Loucy (cell line): Measurements from ENCODE around the gene KRTAP12-4.
"Not testable (repeated sequence)": the region's sequence is repeated elsewhere in the genome, so short reads cannot be mapped to it uniquely, and the experiment has no call there.

Source experiments
- H2AFZ ChIP-seq: fragments of 200-600 bp; sonication (generic); 2 replicates; pipeline ENCODE4 v1.6.0; 2016; ENCODE audit warnings: antibody characterized with exemption, mild to moderate bottlenecking, low read length, moderate library complexity
- H3F3A ChIP-seq: fragments of 200-600 bp; 2 replicates; pipeline ENCODE4 v1.6.0; 2016; ENCODE audit warnings: antibody characterized with exemption, low read depth, mild to moderate bottlenecking
- H3K27me3 ChIP-seq: fragments of 200-600 bp; sonication (generic); 2 replicates; pipeline ENCODE4 v1.6.1; 2014; ENCODE audit warnings: low read length, mild to moderate bottlenecking; ENCODE audit not compliant: insufficient read depth, poor library complexity, severe bottlenecking
- H3K36me3 ChIP-seq: fragments of 200-600 bp; sonication (generic); 2 replicates; pipeline ENCODE4 v1.6.1; 2016; ENCODE audit warnings: low read length; ENCODE audit not compliant: insufficient read depth
- H3K4me1 ChIP-seq: fragments of 200-600 bp; sonication (generic); 2 replicates; pipeline ENCODE4 v1.5.1; 2014; ENCODE audit warnings: low read length, mild to moderate bottlenecking; ENCODE audit not compliant: insufficient read depth, poor library complexity, severe bottlenecking
- H3K4me2 ChIP-seq: fragments of 200-600 bp; sonication (generic); 2 replicates; pipeline ENCODE4 v1.6.0; 2014; ENCODE audit warnings: antibody characterized with exemption, low read length, low read depth, mild to moderate bottlenecking; ENCODE audit not compliant: poor library complexity, severe bottlenecking
- H3K4me3 ChIP-seq: fragments of 200-600 bp; sonication (generic); 2 replicates; pipeline ENCODE4 v1.5.1; 2014; ENCODE audit warnings: low read length, mild to moderate bottlenecking, mixed read lengths; ENCODE audit not compliant: poor library complexity, severe bottlenecking
- H3K79me2 ChIP-seq: fragments of 200-600 bp; sonication (generic); 2 replicates; pipeline ENCODE4 v1.6.1; 2014; ENCODE audit warnings: low read length; ENCODE audit not compliant: insufficient read depth
- H3K9ac ChIP-seq: fragments of 200-600 bp; sonication (generic); 2 replicates; pipeline ENCODE4 v1.6.0; 2014; ENCODE audit warnings: mild to moderate bottlenecking, low read depth, low read length, moderate library complexity; ENCODE audit not compliant: poor library complexity, severe bottlenecking
- H3K9me2 ChIP-seq: fragments of 200-600 bp; sonication (generic); replicated peaks from 2 replicates; pipeline ENCODE4 v1.6.1; 2016; ENCODE audit warnings: low read depth, low read length, mixed read lengths
- H3K9me3 ChIP-seq: fragments of 200-600 bp; sonication (generic); 2 replicates; pipeline ENCODE4 v1.6.1; 2014; ENCODE audit warnings: mild to moderate bottlenecking, antibody characterized with exemption, low read length, low read depth; ENCODE audit not compliant: insufficient read depth
- H4K20me1 ChIP-seq: fragments of 200-600 bp; sonication (generic); 2 replicates; pipeline ENCODE4 v1.6.0; 2014; ENCODE audit warnings: antibody characterized with exemption, low read length, mild to moderate bottlenecking; ENCODE audit not compliant: insufficient read depth, poor library complexity, severe bottlenecking
- CTCF ChIP-seq: fragments of 200-600 bp; sonication (generic); conservative IDR thresholded peaks from 2 replicates; pipeline ENCODE4 v1.5.1; 2014; ENCODE audit warnings: mild to moderate bottlenecking, antibody characterized with exemption, low read length
- EZH2phosphoT487 ChIP-seq: fragments of 200-600 bp; IDR thresholded peaks from 2 replicates; pipeline ENCODE4 v1.6.1; 2018; ENCODE audit warnings: antibody characterized with exemption, mild to moderate bottlenecking, moderate library complexity, borderline replicate concordance

Gene KRTAP12-4

GRCh38 chr21:44694776-44695175 is 40.3 kb upstream of the KRTAP12-4 start:
- H3K27me3 ChIP-seq = no peaks in the 10 kb centered on the region
- no peaks in the 10 kb centered on the region for H3K9me2 ChIP-seq
- H3K4me3 ChIP-seq = no peak overlapping the region
- no peaks in the 10 kb centered on the region for H3K36me3 ChIP-seq
- H3K4me1 ChIP-seq = no peaks in the 10 kb centered on the region
- no peak for TF ChIP-seq EZH2phosphoT487
- no peak for TF ChIP-seq CTCF
- H3K4me2 ChIP-seq = no peak overlapping the region
- no peaks in the 10 kb centered on the region for H3K79me2 ChIP-seq
- no peaks in the 10 kb centered on the region for H3F3A ChIP-seq
- H3K9me3 ChIP-seq = peaks cover 4% of the 10 kb centered on the region; the same call in 1 of the 2 replicates
- H4K20me1 ChIP-seq = no peaks in the 10 kb centered on the region
- H3K9ac ChIP-seq = no peak overlapping the region
- no peak overlapping the region for H2AFZ ChIP-seq

GRCh38 chr21:44692798-44693512 is 38.5 kb upstream of the KRTAP12-4 start:
- no peaks in the 10 kb centered on the region for H4K20me1 ChIP-seq

GRCh38 chr21:44691686-44692085 is 37.2 kb upstream of the KRTAP12-4 start:
- Histone ChIP-seq H3K4me2 (no peak overlapping the region), H2AFZ (no peak overlapping the region), H3K9me2 (no peaks in the 10 kb centered on the region), H3K9ac (no peak overlapping the region), H3K27me3 (no peaks in the 10 kb centered on the region), H4K20me1 (no peaks in the 10 kb centered on the region), H3K79me2 (no peaks in the 10 kb centered on the region), H3K36me3 (no peaks in the 10 kb centered on the region), H3K9me3 (peaks cover 4% of the 10 kb centered on the region; the same call in 1 of the 2 replicates), H3K4me3 (no peak overlapping the region), H3F3A (no peaks in the 10 kb centered on the region), H3K4me1 (no peaks in the 10 kb centered on the region)
- no peak for TF ChIP-seq CTCF
- no peak for TF ChIP-seq EZH2phosphoT487

More at GRCh38 chr21:44692798-44693512, 38.5 kb upstream of the KRTAP12-4 start:
- no peaks in the 10 kb centered on the region for H3K36me3 ChIP-seq
- no peak overlapping the region for H2AFZ ChIP-seq
- peaks cover 4% of the 10 kb centered on the region; the same call in 1 of the 2 replicates for H3K9me3 ChIP-seq
- no peaks in the 10 kb centered on the region for H3K4me1 ChIP-seq
- H3K4me3 ChIP-seq = no peak overlapping the region
- no peak overlapping the region for H3K9ac ChIP-seq
- H3K27me3 ChIP-seq = no peaks in the 10 kb centered on the region
- no peaks in the 10 kb centered on the region for H3F3A ChIP-seq
- TF ChIP-seq CTCF = no peak
- no peak for TF ChIP-seq EZH2phosphoT487
- no peaks in the 10 kb centered on the region for H3K9me2 ChIP-seq
- H3K79me2 ChIP-seq = no peaks in the 10 kb centered on the region
- no peak overlapping the region for H3K4me2 ChIP-seq

GRCh38 chr21:44689740-44690139 is 35.3 kb upstream of the KRTAP12-4 start:
- H2AFZ ChIP-seq, H3K4me3 ChIP-seq, H4K20me1 ChIP-seq, H3K9ac ChIP-seq, H3K4me2 ChIP-seq, H3K4me1 ChIP-seq, H3K79me2 ChIP-seq, H3K9me2 ChIP-seq, H3F3A ChIP-seq, H3K9me3 ChIP-seq, H3K27me3 ChIP-seq, H3K36me3 ChIP-seq: not testable (repeated sequence)
